ENCODE measurements around the gene FSTL4. TPM values are rescaled to one million over a fixed set of nuclear protein-coding genes. Genes with fewer than 3 reads are reported as not detected.

Gene FSTL4
- total and polyA plus RNA-seq, 2 of the 13 experiments (the other 11 are each of a cell fraction or from before 2014, with no cell fraction given): 2.1 to 3.0 TPM

DNA sequence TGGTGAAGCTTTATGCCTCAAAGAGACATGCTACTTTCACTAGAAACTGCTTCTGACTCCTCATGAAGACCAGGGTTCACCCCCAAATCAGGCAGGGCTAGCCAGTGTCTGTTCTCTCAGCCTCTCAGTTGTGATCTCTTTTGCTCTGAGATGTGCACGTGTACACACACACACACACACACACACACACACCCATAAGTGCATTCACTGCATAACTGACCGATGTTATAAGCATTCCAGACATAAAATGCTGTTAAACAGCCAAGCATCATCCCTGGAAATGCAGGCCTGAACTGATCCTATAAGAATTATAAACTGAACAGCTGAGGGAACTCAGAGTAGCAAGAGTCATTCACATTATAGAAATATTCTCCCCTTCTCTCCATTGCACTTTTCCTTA, 85.0 kb downstream of the FSTL4 start:
- POLR2A ChIA-PET: no interaction called here
- WGBS (ENCODE audit: low lambda C conversion rate): 5% methylated on average over 2 of the region's 2 CpGs

DNA sequence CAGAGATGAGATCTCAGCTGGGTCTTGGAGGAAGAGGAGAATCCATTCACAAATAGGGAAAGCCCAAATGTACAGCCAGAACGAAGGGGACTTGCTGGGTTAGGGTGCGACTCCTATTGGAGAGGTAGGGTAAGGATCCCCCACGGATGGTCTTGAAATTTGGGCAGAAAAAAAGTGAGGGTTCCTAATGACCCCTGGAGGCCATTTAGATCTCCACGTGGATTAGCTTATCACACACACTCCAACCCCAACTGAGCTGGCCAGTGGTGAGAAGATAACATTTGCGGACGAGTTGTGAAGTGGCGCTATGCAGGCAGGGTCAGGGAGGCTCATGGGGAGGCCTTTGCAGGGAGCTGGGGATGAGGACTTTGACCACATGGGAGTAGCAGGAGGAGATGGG, 86.0 kb downstream of the FSTL4 start:
- in situ Hi-C loops (cut with HindIII; ENCODE audit: extremely low pct_ligation_motif_present, low pct_unique_long_range_greater_than_20kb): no loop called here
- WGBS (ENCODE audit: low lambda C conversion rate): 51% methylated on average over 7 of the region's 7 CpGs
- DNase-seq (ENCODE audit: low spot score) (no peak), FAIRE-seq (no peak), ATAC-seq (no peak)
- Histone ChIP-seq H2AFZ (ENCODE audit: low read length) (no peak overlapping the region), H3K9ac (ENCODE audit: insufficient read depth, low read depth, low read length) (no peak overlapping the region), H3K4me2 (ENCODE audit: low read depth, low read length) (no peak overlapping the region), H3K79me2 (ENCODE audit: insufficient read depth, low read length) (no peaks in the 10 kb centered on the region), H4K20me1 (ENCODE audit: insufficient read depth, low read length) (no peaks in the 10 kb centered on the region), H3K9me3 (ENCODE audit: low read length) (no peaks in the 10 kb centered on the region), H3K36me3 (replicated peaks in 1 of 2; ENCODE audit: control insufficient read depth in 1 of 2, insufficient read depth in 2 of 2, low read length in 2 of 2) (no peaks in the 10 kb centered on the region), H3K27me3 (ENCODE audit: control insufficient read depth in 1 of 2, insufficient read depth in 2 of 2, low read length in 2 of 2) (peaks cover 2 to 7% of the 10 kb centered on the region in 2 experiments; a peak in 3 of 5 replicates), H3K27ac (ENCODE audit: extremely low read length, insufficient read depth, low read length) (no peak overlapping the region), H3K4me1 (ENCODE audit: insufficient read depth, low read length) (no peaks in the 10 kb centered on the region), H3K4me3 (replicated peaks in 1 of 3; ENCODE audit: insufficient read depth in 1 of 3, low read depth in 2 of 3, low read length in 3 of 3) (no peak overlapping the region)
- BruUV-seq (replicated peaks): no TSS peak
- CTCF ChIA-PET (ENCODE audit: low intra/inter-chr PET ratio, low total read pairs): no interaction called here
- POLR2A ChIA-PET: no interaction called here
- intact Hi-C loops (cut with micrococcal nuclease; ENCODE audit: unreplicated experiment): no loop called here
- TF ChIP-seq, protein P1, sequence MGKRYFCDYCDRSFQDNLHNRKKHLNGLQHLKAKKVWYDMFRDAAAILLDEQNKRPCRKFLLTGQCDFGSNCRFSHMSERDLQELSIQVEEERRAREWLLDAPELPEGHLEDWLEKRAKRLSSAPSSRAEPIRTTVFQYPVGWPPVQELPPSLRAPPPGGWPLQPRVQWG (CRISPR knock-in tag; IDR thresholded peaks at IDR 0.05; ENCODE audit: borderline replicate concordance, low read depth): no peak
- TF ChIP-seq ZNF572 (CRISPR knock-in tag; IDR thresholded peaks at IDR 0.05) (no peak), ZNF614 (CRISPR knock-in tag; IDR thresholded peaks at IDR 0.05; ENCODE audit: borderline replicate concordance) (no peak), RAD51 (IDR thresholded peaks at IDR 0.05; ENCODE audit: borderline replicate concordance) (no peak), TMF1 (CRISPR knock-in tag; IDR thresholded peaks at IDR 0.05; ENCODE audit: low read depth) (no peak), ZNF496 (CRISPR knock-in tag; IDR thresholded peaks at IDR 0.05; ENCODE audit: insufficient replicate concordance) (no peak), ZNF333 (CRISPR knock-in tag; IDR thresholded peaks at IDR 0.05; ENCODE audit: borderline replicate concordance) (no peak), GATAD1 (CRISPR knock-in tag; IDR thresholded peaks at IDR 0.05) (no peak), RBM22 (optimal IDR thresholded peaks at IDR 0.05; ENCODE audit: low read length) (no peak), ELF4 (CRISPR knock-in tag; IDR thresholded peaks at IDR 0.05; ENCODE audit: borderline replicate concordance) (no peak), MED8 (CRISPR knock-in tag; IDR thresholded peaks at IDR 0.05; ENCODE audit: insufficient replicate concordance) (no peak)

More for the DNA sequence above, 85.0 kb downstream of the FSTL4 start:
- no peak for FAIRE-seq
- no peaks in the 10 kb centered on the region for H3K9me3 ChIP-seq (ENCODE audit: low read length)
- no peak overlapping the region for H3K4me2 ChIP-seq (ENCODE audit: low read depth, low read length)
- no peak overlapping the region for H3K4me3 ChIP-seq (replicated peaks in 1 of 3; ENCODE audit: insufficient read depth in 1 of 3, low read depth in 2 of 3, low read length in 3 of 3)
- no TSS peak for BruUV-seq (replicated peaks)
- no peaks in the 10 kb centered on the region for H3K36me3 ChIP-seq (replicated peaks in 1 of 2; ENCODE audit: control insufficient read depth in 1 of 2, insufficient read depth in 2 of 2, low read length in 2 of 2)
- no peak for DNase-seq (ENCODE audit: low spot score)
- no peak overlapping the region for H3K27ac ChIP-seq (ENCODE audit: extremely low read length, insufficient read depth, low read length)
- no peak for ATAC-seq
- H3K27me3 ChIP-seq (ENCODE audit: control insufficient read depth in 1 of 2, insufficient read depth in 2 of 2, low read length in 2 of 2): peaks cover 2 to 7% of the 10 kb centered on the region in 2 experiments; a peak in 3 of 5 replicates
- intact Hi-C loops (cut with micrococcal nuclease; ENCODE audit: unreplicated experiment): no loop called here
- in situ Hi-C loops (cut with HindIII; ENCODE audit: extremely low pct_ligation_motif_present, low pct_unique_long_range_greater_than_20kb): no loop called here
- CTCF ChIA-PET (ENCODE audit: low intra/inter-chr PET ratio, low total read pairs): no interaction called here
- no peak overlapping the region for H3K9ac ChIP-seq (ENCODE audit: insufficient read depth, low read depth, low read length)
- no peaks in the 10 kb centered on the region for H3K79me2 ChIP-seq (ENCODE audit: insufficient read depth, low read length)
- H3K4me1 ChIP-seq (ENCODE audit: insufficient read depth, low read length): no peaks in the 10 kb centered on the region
- no peaks in the 10 kb centered on the region for H4K20me1 ChIP-seq (ENCODE audit: insufficient read depth, low read length)
- H2AFZ ChIP-seq (ENCODE audit: low read length): no peak overlapping the region
- TF ChIP-seq KLF13 (CRISPR knock-in tag; IDR thresholded peaks at IDR 0.05) (no peak), ARNT (IDR thresholded peaks at IDR 0.05) (no peak), ISL2 (CRISPR knock-in tag; IDR thresholded peaks at IDR 0.05) (no peak), ZNF652 (CRISPR knock-in tag; IDR thresholded peaks at IDR 0.05; ENCODE audit: borderline replicate concordance, low read depth) (no peak), ZNF225 (CRISPR knock-in tag; IDR thresholded peaks at IDR 0.05) (no peak), NFYC (CRISPR knock-in tag; IDR thresholded peaks at IDR 0.05) (no peak), BORCS8-MEF2B (CRISPR knock-in tag; IDR thresholded peaks at IDR 0.05) (no peak), CHCHD3 (CRISPR knock-in tag; IDR thresholded peaks at IDR 0.05) (no peak), NFIB (CRISPR knock-in tag; IDR thresholded peaks at IDR 0.05; ENCODE audit: borderline replicate concordance) (no peak), ZNF563 (CRISPR knock-in tag; IDR thresholded peaks at IDR 0.05) (no peak), ZNF33B (CRISPR knock-in tag; IDR thresholded peaks at IDR 0.05) (no peak), ZNF430 (CRISPR knock-in tag; IDR thresholded peaks at IDR 0.05) (no peak), ZNF256 (CRISPR knock-in tag; conservative IDR thresholded peaks at IDR 0.05) (no peak)

Measured in HepG2 (cell line).